MG63 (cell line): Measurements from ENCODE around the gene SUPT3H. TPM values are rescaled to one million over a fixed set of nuclear protein-coding genes. Genes with fewer than 3 reads are reported as not detected.
"Not testable (repeated sequence)": the region's sequence is repeated elsewhere in the genome, so short reads cannot be mapped to it uniquely, and the experiment has no call there.

Experiments used
- DNase-seq: peaks from one replicate; pipeline ENCODE4 v3.0.0-alpha.2; 2020
- H3K27me3 ChIP-seq: fragments of 250-450 bp; sonication (Bioruptor Pico); 2 replicates; pipeline ENCODE4 v1.5.1; 2020; ENCODE audit warnings: mild to moderate bottlenecking, moderate library complexity
- H3K36me3 ChIP-seq: fragments of 250-450 bp; sonication (Bioruptor Pico); 2 replicates; pipeline ENCODE4 v1.5.1; 2020; ENCODE audit warnings: mild to moderate bottlenecking, moderate library complexity
- H3K4me3 ChIP-seq: fragments of 250-450 bp; sonication (Bioruptor Pico); 2 replicates; pipeline ENCODE4 v1.5.1; 2020; ENCODE audit warnings: mild to moderate bottlenecking, moderate library complexity
- H3K9me3 ChIP-seq: fragments of 250-450 bp; sonication (Bioruptor Pico); 2 replicates; pipeline ENCODE4 v1.5.1; 2020; ENCODE audit warnings: mild to moderate bottlenecking, moderate library complexity
- total RNA-seq: library from RNA; depleted of rRNA; stranded (reverse); fragments of >200 nt; shearing (Covaris generic); gene quantifications from 2 replicates; pipeline ENCODE4 v1.2.3, GENCODE V29; 2014; ENCODE audit warnings: low replicate concordance

The SUPT3H gene
- total RNA-seq, 1 experiment from 2014 or later: not detected

- peaks cover 6% of the 10 kb centered on the region for H3K27me3 ChIP-seq
- no peaks in the 10 kb centered on the region for H3K36me3 ChIP-seq
- no peak overlapping the region for H3K4me3 ChIP-seq
- DNase-seq: no peak
- no peaks in the 10 kb centered on the region for H3K9me3 ChIP-seq
Measured at GRCh38 chr6:45086360-45087084, 291.2 kb downstream of the SUPT3H start.

- H3K4me3 ChIP-seq: no peak overlapping the region
- H3K9me3 ChIP-seq: peaks cover 3% of the 10 kb centered on the region; the same call in 1 of the 2 replicates
- no peaks in the 10 kb centered on the region for H3K36me3 ChIP-seq
- DNase-seq: no peak
- H3K27me3 ChIP-seq: 0 out of 2 replicates have a peak, but pooled peaks cover 2% of the 10 kb centered on the region
Measured at GRCh38 chr6:45084257-45084656, 293.5 kb downstream of the SUPT3H start.

- H3K4me3 ChIP-seq: no peak overlapping the region
- DNase-seq: no peak
- H3K27me3 ChIP-seq: 0 out of 2 replicates have a peak, but pooled peaks cover 2% of the 10 kb centered on the region
- no peaks in the 10 kb centered on the region for H3K36me3 ChIP-seq
- H3K9me3 ChIP-seq: peaks cover 10% of the 10 kb centered on the region
Measured at GRCh38 chr6:45082091-45082490, 295.6 kb downstream of the SUPT3H start.

GRCh38 chr6:45081634-45082033 lies 296.1 kb downstream of the SUPT3H start:
- Histone ChIP-seq H3K36me3 (no peaks in the 10 kb centered on the region), H3K9me3 (peaks cover 10% of the 10 kb centered on the region), H3K27me3 (0 out of 2 replicates have a peak, but pooled peaks cover 2% of the 10 kb centered on the region), H3K4me3 (no peak overlapping the region)
- no peak for DNase-seq

GRCh38 chr6:45078432-45078831 lies 299.3 kb downstream of the SUPT3H start:
- no peaks in the 10 kb centered on the region for H3K27me3 ChIP-seq
- H3K4me3 ChIP-seq: no peak overlapping the region
- no peaks in the 10 kb centered on the region for H3K36me3 ChIP-seq
- H3K9me3 ChIP-seq: peaks cover 10% of the 10 kb centered on the region
- no peak for DNase-seq

- no peak for DNase-seq
- Histone ChIP-seq H3K36me3 (no peaks in the 10 kb centered on the region), H3K9me3 (peaks cover 10% of the 10 kb centered on the region), H3K27me3 (no peaks in the 10 kb centered on the region), H3K4me3 (no peak overlapping the region)
Measured at GRCh38 chr6:45076217-45076930, 301.4 kb downstream of the SUPT3H start.

GRCh38 chr6:45075246-45075645 lies 302.5 kb downstream of the SUPT3H start:
- Histone ChIP-seq H3K27me3 (no peaks in the 10 kb centered on the region), H3K36me3 (no peaks in the 10 kb centered on the region), H3K4me3 (no peak overlapping the region), H3K9me3 (peaks cover 10% of the 10 kb centered on the region)
- no peak for DNase-seq

- no peaks in the 10 kb centered on the region for H3K36me3 ChIP-seq
- no peak for DNase-seq
- no peak overlapping the region for H3K4me3 ChIP-seq
- H3K27me3 ChIP-seq: no peaks in the 10 kb centered on the region
- peaks cover 8% of the 10 kb centered on the region for H3K9me3 ChIP-seq
Measured at GRCh38 chr6:45074439-45074838, 303.3 kb downstream of the SUPT3H start.

- H3K27me3 ChIP-seq: no peaks in the 10 kb centered on the region
- no peak overlapping the region for H3K4me3 ChIP-seq
- DNase-seq: no peak
- no peaks in the 10 kb centered on the region for H3K36me3 ChIP-seq
- H3K9me3 ChIP-seq: peaks cover 7% of the 10 kb centered on the region
Measured at GRCh38 chr6:45073771-45074170, 304.0 kb downstream of the SUPT3H start.

GRCh38 chr6:45072673-45073072 lies 305.1 kb downstream of the SUPT3H start:
- Histone ChIP-seq H3K27me3 (no peaks in the 10 kb centered on the region), H3K36me3 (no peaks in the 10 kb centered on the region), H3K9me3 (no peaks in the 10 kb centered on the region), H3K4me3 (no peak overlapping the region)
- no peak for DNase-seq

- H3K27me3 ChIP-seq: no peaks in the 10 kb centered on the region
- DNase-seq: no peak
- no peaks in the 10 kb centered on the region for H3K9me3 ChIP-seq
- no peaks in the 10 kb centered on the region for H3K36me3 ChIP-seq
- no peak overlapping the region for H3K4me3 ChIP-seq
Measured at GRCh38 chr6:45072016-45072415, 305.7 kb downstream of the SUPT3H start.

- Histone ChIP-seq H3K9me3 (no peaks in the 10 kb centered on the region), H3K36me3 (no peaks in the 10 kb centered on the region), H3K27me3 (no peaks in the 10 kb centered on the region), H3K4me3 (no peak overlapping the region)
- no peak for DNase-seq
Measured at GRCh38 chr6:45069091-45069490, 308.6 kb downstream of the SUPT3H start.

- H3K36me3 ChIP-seq, DNase-seq, H3K9me3 ChIP-seq, H3K27me3 ChIP-seq, H3K4me3 ChIP-seq: not testable (repeated sequence)
Measured at GRCh38 chr6:45067446-45067845, 310.3 kb downstream of the SUPT3H start.

- not testable (repeated sequence) for H3K27me3 ChIP-seq, DNase-seq, H3K36me3 ChIP-seq, H3K9me3 ChIP-seq, H3K4me3 ChIP-seq
Measured at GRCh38 chr6:45062659-45063058, 315.1 kb downstream of the SUPT3H start.

- Histone ChIP-seq H3K36me3 (no peaks in the 10 kb centered on the region), H3K9me3 (peaks cover 5% of the 10 kb centered on the region), H3K4me3 (no peak overlapping the region), H3K27me3 (peaks cover 3% of the 10 kb centered on the region; the same call in 1 of the 2 replicates)
- no peak for DNase-seq
Measured at GRCh38 chr6:45057711-45058110, 320.0 kb downstream of the SUPT3H start.

GRCh38 chr6:45054610-45055009 lies 323.1 kb downstream of the SUPT3H start:
- Histone ChIP-seq H3K27me3 (peaks cover 3% of the 10 kb centered on the region; the same call in 1 of the 2 replicates), H3K4me3 (no peak overlapping the region), H3K9me3 (peaks cover under 1% of the 10 kb centered on the region; the same call in 1 of the 2 replicates), H3K36me3 (no peaks in the 10 kb centered on the region)
- DNase-seq: no peak

- Histone ChIP-seq H3K36me3 (no peaks in the 10 kb centered on the region), H3K4me3 (no peak overlapping the region), H3K9me3 (no peaks in the 10 kb centered on the region), H3K27me3 (no peaks in the 10 kb centered on the region)
- no peak for DNase-seq
Measured at GRCh38 chr6:45052325-45052724, 325.4 kb downstream of the SUPT3H start.
